A549 (cell line): Measurements from ENCODE around the gene SLC24A3. TPM values are rescaled to one million over a fixed set of nuclear protein-coding genes. Genes with fewer than 3 reads are reported as not detected.

Experiments used
- ATAC-seq, 2 experiments: fragments of 200-7000 bp in 1 of 2; fragments of >200 bp in 1 of 2; cut with Nextera tagmentation in 1 of 2; cut with Tn5 transposase in 1 of 2; 3 replicates each; pipeline versions ENCODE4 v1.8.0 to v1.9.1; 2018 to 2020; ENCODE audit warnings: mild to moderate bottlenecking in 1 of 2, moderate library complexity in 1 of 2
- CTCF ChIA-PET: fragments of 300-600 bp; sonication (Branson Sonifier 250); formaldehyde crosslinking; extraction: SDS; loops from one replicate; lab custom pipeline; 2021; ENCODE audit warnings: antibody characterized with exemption, inconsistent platforms; lab: Yijun Ruan, JAX
- POLR2A ChIA-PET: fragments of 350-600 bp; formaldehyde crosslinking; extraction: SDS; loops from one replicate; lab custom pipeline; 2021; ENCODE audit warnings: antibody characterized with exemption, inconsistent platforms; lab: Yijun Ruan, JAX
- DNase-seq, 2 experiments: peaks; one replicate each; pipeline versions ENCODE4 v3.0.0 to v3.0.0-alpha.2; 2011 to 2016; ENCODE audit warnings: low read depth in 1 of 2, low spot score in 1 of 2
- FAIRE-seq: peaks from 2 replicates; lab custom pipeline; 2011; peaks lifted over from hg19 to GRCh38; lab: Jason Lieb, UNC
- H3K27ac ChIP-seq, 2 experiments: fragments of >200 bp; sonication (Bioruptor Twin); formaldehyde crosslinking; 3 replicates each; pipeline ENCODE4 v1.5.1; 2016 to 2017
- H3K4me1 ChIP-seq: fragments of >200 bp; sonication (Bioruptor Twin); formaldehyde crosslinking; 3 replicates; pipeline ENCODE4 v1.6.1; 2016
- H3K4me2 ChIP-seq: fragments of >200 bp; sonication (Bioruptor Twin); formaldehyde crosslinking; 3 replicates; pipeline ENCODE4 v1.6.1; 2016
- H3K4me3 ChIP-seq: fragments of >200 bp; sonication (Bioruptor Twin); formaldehyde crosslinking; 3 replicates; pipeline ENCODE4 v1.5.1; 2016
- H3K9me3 ChIP-seq: fragments of >200 bp; sonication (Bioruptor Twin); formaldehyde crosslinking; 3 replicates; pipeline ENCODE4 v1.6.1; 2016
- CBX2 ChIP-seq: fragments of 200-600 bp; sonication (generic); IDR thresholded peaks from 2 replicates; pipeline ENCODE4 v1.6.1; 2016; ENCODE audit warnings: low read depth, mild to moderate bottlenecking, borderline replicate concordance
- EHF ChIP-seq: fragments of 250-450 bp; sonication (Bioruptor Pico); IDR thresholded peaks from 2 replicates; pipeline ENCODE4 v1.5.0; 2020; ENCODE audit warnings: mild to moderate bottlenecking
- EP300 ChIP-seq, 2 experiments: fragments of >200 bp; sonication (Bioruptor Twin); formaldehyde crosslinking; IDR thresholded peaks; 2 replicates in 1 of 2; 3 replicates in 1 of 2; pipeline ENCODE4 v1.6.1; 2016 to 2017
- FOSB ChIP-seq: fragments of 250-450 bp; sonication (Bioruptor Pico); IDR thresholded peaks from 2 replicates; pipeline ENCODE4 v1.5.0; 2020; ENCODE audit warnings: mild to moderate bottlenecking, moderate library complexity
- GATA3 ChIP-seq: IDR thresholded peaks from 2 replicates; pipeline ENCODE4 v1.6.1; 2012; ENCODE audit warnings: borderline replicate concordance
- HEYL ChIP-seq: fragments of 250-450 bp; sonication (Bioruptor Pico); IDR thresholded peaks from 2 replicates; pipeline ENCODE4 v1.8.0; 2021; ENCODE audit warnings: mild to moderate bottlenecking, moderate library complexity
- JUN ChIP-seq, 2 experiments: fragments of >200 bp; sonication (Bioruptor Twin); formaldehyde crosslinking; IDR thresholded peaks; 2 replicates in 1 of 2; 3 replicates in 1 of 2; pipeline ENCODE4 v1.6.1; 2016 to 2017
- JUNB ChIP-seq: fragments of >200 bp; sonication (Bioruptor Twin); formaldehyde crosslinking; IDR thresholded peaks from 2 replicates; pipeline ENCODE4 v1.6.1; 2016
- NFE2L2 ChIP-seq: fragments of 150-350 bp; conservative IDR thresholded peaks from 2 replicates; pipeline ENCODE4 v1.6.1; 2014; ENCODE audit warnings: low read length
- RNF2 ChIP-seq: fragments of 200-600 bp; sonication (generic); IDR thresholded peaks from 2 replicates; pipeline ENCODE4 v1.6.1; 2016; ENCODE audit warnings: low read depth, mild to moderate bottlenecking, antibody characterized with exemption, moderate library complexity, borderline replicate concordance
- SMC3 ChIP-seq: fragments of >200 bp; sonication (Bioruptor Twin); formaldehyde crosslinking; IDR thresholded peaks from 3 replicates; pipeline ENCODE4 v1.6.1; 2018; ENCODE audit warnings: inconsistent platforms
- ZFP36 ChIP-seq: fragments of 450-650 bp; IDR thresholded peaks from 2 replicates; pipeline ENCODE4 v1.6.1; 2014; ENCODE audit warnings: borderline replicate concordance; ENCODE audit not compliant: partially characterized antibody
- ZNF302 ChIP-seq: fragments of 250-450 bp; sonication (Bioruptor Pico); IDR thresholded peaks from 2 replicates; pipeline ENCODE4 v1.9.0; 2021; ENCODE audit warnings: inconsistent platforms, mild to moderate bottlenecking, moderate library complexity
- WGBS: methylation state at CpG from one replicate; pipeline ENCODE4 v1.1.6; 2017; ENCODE audit errors: missing lambda C conversion rate; 5-methylcytosine and 5-hydroxymethylcytosine counted together
- polyA plus RNA-seq, 4 experiments: library from polyadenylated mRNA; depleted of rRNA in 3 of 4; stranded (reverse); fragments of >200 nt; fragmentation: RNase III in 1 of 4; extraction: RNeasy Plus Mini Kit Qiagen cat#74134 plus additional on column Dnase treatment in 1 of 4; gene quantifications; 2 replicates in 3 of 4; 3 replicates in 1 of 4; pipeline ENCODE4 v1.2.3, GENCODE V29; 2011 to 2017
- TF ChIP-seq, protein P1 (sequence below): fragments of 250-450 bp; sonication (Bioruptor Pico); IDR thresholded peaks from 2 replicates; pipeline ENCODE4 v1.5.0; 2020; ENCODE audit warnings: low read depth, mild to moderate bottlenecking, moderate library complexity
- TF ChIP-seq, protein P2 (sequence below): fragments of 250-450 bp; sonication (Bioruptor Pico); IDR thresholded peaks from 2 replicates; pipeline ENCODE4 v1.5.0; 2021; ENCODE audit warnings: mild to moderate bottlenecking, moderate library complexity, borderline replicate concordance
- TF ChIP-seq, protein P3 (sequence below): fragments of >200 bp; sonication (Bioruptor Twin); formaldehyde crosslinking; IDR thresholded peaks from 3 replicates; pipeline ENCODE4 v1.6.1; 2016

SLC24A3 gene
- polyA plus RNA-seq, 2 of the 4 experiments (the other 2 are of a cell fraction) = 0.08 TPM; not detected in 1

DNA sequence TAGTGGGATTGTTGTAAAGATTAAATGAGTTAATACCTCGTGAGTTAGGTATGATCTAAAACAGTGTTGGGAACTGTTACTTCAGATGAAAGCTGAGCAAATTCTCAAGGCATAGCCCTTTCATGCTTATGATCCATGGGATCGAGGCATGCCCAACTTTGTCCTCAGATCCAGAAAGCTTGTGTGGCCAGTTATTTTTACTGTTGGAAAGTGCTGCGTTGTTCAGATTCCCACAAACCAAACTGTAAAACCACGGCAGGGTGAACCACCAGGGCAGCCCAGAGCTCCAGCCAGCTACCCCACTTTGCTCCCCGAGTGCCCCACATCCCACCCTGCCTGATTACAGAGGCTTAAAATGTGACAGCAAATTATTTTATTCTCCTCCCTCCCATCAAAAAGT is 406.3 kb downstream of the SLC24A3 start (continued):
- TF ChIP-seq, protein P1, sequence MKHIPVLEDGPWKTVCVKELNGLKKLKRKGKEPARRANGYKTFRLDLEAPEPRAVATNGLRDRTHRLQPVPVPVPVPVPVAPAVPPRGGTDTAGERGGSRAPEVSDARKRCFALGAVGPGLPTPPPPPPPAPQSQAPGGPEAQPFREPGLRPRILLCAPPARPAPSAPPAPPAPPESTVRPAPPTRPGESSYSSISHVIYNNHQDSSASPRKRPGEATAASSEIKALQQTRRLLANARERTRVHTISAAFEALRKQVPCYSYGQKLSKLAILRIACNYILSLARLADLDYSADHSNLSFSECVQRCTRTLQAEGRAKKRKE (CRISPR knock-in tag) = no peak

DNA sequence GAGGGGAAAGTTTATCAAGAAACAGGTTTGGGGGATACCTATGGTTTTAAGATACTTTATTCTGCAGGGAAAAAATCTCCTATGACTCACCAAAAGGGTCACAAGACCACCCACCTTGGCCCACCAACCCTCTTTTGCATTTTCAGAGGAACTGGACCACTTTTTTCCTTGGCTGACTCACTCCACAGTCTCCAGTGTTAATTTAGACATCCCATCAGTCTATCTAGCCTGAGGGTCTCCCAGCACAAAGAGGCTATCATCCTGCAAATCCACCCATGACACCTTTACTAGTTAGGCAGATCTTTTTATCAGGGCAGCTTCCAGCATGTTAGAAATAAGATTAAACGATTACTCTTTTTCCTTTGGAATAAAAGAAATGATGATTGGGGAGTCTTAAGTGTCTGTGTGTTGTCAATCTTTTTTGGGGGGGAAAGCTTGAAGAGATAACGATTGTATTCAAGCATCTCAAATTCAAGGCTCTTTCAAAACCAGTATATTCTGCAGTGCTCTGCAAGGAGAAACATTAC is 407.5 kb downstream of the SLC24A3 start:
- Histone ChIP-seq H3K4me3 (no peak overlapping the region), H3K4me2 (no peak overlapping the region), H3K9me3 (no peaks in the 10 kb centered on the region), H3K4me1 (no peaks in the 10 kb centered on the region), H3K27ac (no peak overlapping the region)
- DNase-seq (no peak), FAIRE-seq (no peak), ATAC-seq (no peak)
- TF ChIP-seq, protein P2, sequence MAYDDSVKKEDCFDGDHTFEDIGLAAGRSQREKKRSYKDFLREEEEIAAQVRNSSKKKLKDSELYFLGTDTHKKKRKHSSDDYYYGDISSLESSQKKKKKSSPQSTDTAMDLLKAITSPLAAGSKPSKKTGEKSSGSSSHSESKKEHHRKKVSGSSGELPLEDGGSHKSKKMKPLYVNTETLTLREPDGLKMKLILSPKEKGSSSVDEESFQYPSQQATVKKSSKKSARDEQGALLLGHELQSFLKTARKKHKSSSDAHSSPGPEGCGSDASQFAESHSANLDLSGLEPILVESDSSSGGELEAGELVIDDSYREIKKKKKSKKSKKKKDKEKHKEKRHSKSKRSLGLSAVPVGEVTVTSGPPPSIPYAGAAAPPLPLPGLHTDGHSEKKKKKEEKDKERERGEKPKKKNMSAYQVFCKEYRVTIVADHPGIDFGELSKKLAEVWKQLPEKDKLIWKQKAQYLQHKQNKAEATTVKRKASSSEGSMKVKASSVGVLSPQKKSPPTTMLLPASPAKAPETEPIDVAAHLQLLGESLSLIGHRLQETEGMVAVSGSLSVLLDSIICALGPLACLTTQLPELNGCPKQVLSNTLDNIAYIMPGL (CRISPR knock-in tag) = no peak
- 0 out of 2 replicates have a peak, but pooled peaks have one; percentile 64 for TF ChIP-seq RNF2
- 1% methylated on average over 2 of the region's 2 CpGs for WGBS
- ChIA-PET CTCF (interaction anchor here (0.9 to 2.0 kb wide), 4 partner anchors 9 to 73 kb away, joined by 3 to 6 read pairs (median 4); no protein-coding TSS in a partner anchor), POLR2A (no interaction called here)

DNA sequence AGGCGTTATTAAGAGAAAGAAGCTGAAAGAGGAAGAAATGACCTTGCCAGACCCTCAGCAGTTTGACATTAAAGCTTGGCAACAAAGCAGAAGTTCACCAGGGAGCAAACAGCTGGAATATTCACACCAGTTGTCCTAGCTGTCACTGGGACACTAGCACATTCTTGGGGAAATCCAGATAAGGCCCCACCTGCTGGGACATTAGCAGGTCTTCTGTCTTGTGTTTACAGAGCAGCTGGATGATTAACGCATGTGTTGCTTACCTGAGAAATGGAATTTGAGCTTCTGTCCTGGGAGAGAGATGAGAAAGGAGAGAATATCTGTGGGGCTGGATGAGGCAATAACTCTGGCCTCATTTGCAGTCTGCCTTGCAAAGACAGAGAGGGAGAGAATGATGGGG is 408.0 kb downstream of the SLC24A3 start:
- no peak overlapping the region for H3K4me2 ChIP-seq
- POLR2A ChIA-PET = no interaction called here
- FAIRE-seq = no peak

DNA sequence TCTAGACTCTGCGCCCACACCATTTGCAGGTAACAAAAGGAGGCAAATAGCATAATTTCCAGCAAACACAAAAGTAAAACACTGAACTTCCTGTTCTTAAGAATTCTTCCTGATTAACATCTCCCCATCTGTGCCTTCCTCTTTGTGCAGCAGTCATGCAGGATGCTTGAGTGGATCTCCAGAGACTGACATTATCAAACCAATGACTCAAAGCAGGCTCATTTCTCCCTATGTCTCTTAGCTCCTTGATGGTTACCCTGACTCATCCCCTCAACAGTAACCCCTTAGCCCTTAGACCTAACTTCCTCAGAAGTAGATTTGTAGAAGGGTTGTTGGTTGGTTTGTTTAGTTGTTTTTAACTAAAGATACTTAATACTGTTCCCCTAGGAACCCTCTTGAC is 408.6 kb downstream of the SLC24A3 start:
- no peaks in the 10 kb centered on the region for H3K4me1 ChIP-seq
- TF ChIP-seq ZFP36 = no peak
- TF ChIP-seq CBX2 = no peak
- no peak for TF ChIP-seq EHF (CRISPR knock-in tag)
- TF ChIP-seq SMC3 = no peak
- TF ChIP-seq FOSB (CRISPR knock-in tag) = no peak
- no peak for TF ChIP-seq EP300 (IDR thresholded peaks at IDR 0.05)
- no peak for TF ChIP-seq NFE2L2
- TF ChIP-seq, protein P3, sequence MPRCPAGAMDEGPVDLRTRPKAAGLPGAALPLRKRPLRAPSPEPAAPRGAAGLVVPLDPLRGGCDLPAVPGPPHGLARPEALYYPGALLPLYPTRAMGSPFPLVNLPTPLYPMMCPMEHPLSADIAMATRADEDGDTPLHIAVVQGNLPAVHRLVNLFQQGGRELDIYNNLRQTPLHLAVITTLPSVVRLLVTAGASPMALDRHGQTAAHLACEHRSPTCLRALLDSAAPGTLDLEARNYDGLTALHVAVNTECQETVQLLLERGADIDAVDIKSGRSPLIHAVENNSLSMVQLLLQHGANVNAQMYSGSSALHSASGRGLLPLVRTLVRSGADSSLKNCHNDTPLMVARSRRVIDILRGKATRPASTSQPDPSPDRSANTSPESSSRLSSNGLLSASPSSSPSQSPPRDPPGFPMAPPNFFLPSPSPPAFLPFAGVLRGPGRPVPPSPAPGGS = no peak
- TF ChIP-seq GATA3 = no peak
- no peak for TF ChIP-seq JUNB
- TF ChIP-seq ZNF302 (CRISPR knock-in tag) = no peak
- TF ChIP-seq, all 56 proteins: peak for 0
- DNase-seq (no peak), ATAC-seq (no peak), FAIRE-seq (no peak)
- Histone ChIP-seq H3K4me2 (no peak overlapping the region), H3K9me3 (no peaks in the 10 kb centered on the region), H3K27ac (no peak overlapping the region), H3K4me3 (no peak overlapping the region)
- WGBS = 10% methylated on average over 1 of the region's 1 CpG
- POLR2A ChIA-PET = no interaction called here
- CTCF ChIA-PET = interaction anchor here (1.7 to 2.4 kb wide), 4 partner anchors 8 to 41 kb away, joined by 5 to 9 read pairs (median 6); no protein-coding TSS in a partner anchor

More for the DNA sequence above, 408.0 kb downstream of the SLC24A3 start:
- Histone ChIP-seq H3K4me3 (no peak overlapping the region), H3K9me3 (no peaks in the 10 kb centered on the region), H3K4me1 (no peaks in the 10 kb centered on the region), H3K27ac (no peak overlapping the region)
- 0% methylated on average over 2 of the region's 2 CpGs for WGBS
- TF ChIP-seq HEYL (CRISPR knock-in tag) = no peak
- no peak for TF ChIP-seq JUN (IDR thresholded peaks at IDR 0.05)
- TF ChIP-seq RNF2 = 0 out of 2 replicates have a peak, but pooled peaks have one; percentile 2
- no peak for ATAC-seq
- no peak for DNase-seq
- CTCF ChIA-PET = interaction anchor here (0.9 to 2.0 kb wide), 4 partner anchors 8 to 42 kb away, joined by 3 to 6 read pairs (median 6); no protein-coding TSS in a partner anchor
